Liver (tissue), 9 donors: ENCODE data around the gene TBCD. TPM values are rescaled to one million over a fixed set of nuclear protein-coding genes. Genes with fewer than 3 reads are reported as not detected.

Experiments
- DNase-seq: peaks from one replicate; pipeline ENCODE4 v3.0.0-alpha.2; 2017; ENCODE audit warnings: low spot score
- H3K27ac ChIP-seq, 2 donors: one replicate each; pipeline ENCODE4 v1.7.0; 2013; ENCODE audit warnings: inconsistent platforms in 2 of 2, low read length in 2 of 2, control low read depth in 1 of 2, low read depth in 1 of 2, mild to moderate bottlenecking in 1 of 2
- H3K27me3 ChIP-seq, 4 donors: one replicate each; pipeline versions ENCODE4 v1.6.1 to v1.7.0; 2013; ENCODE audit warnings: low read length in 3 of 4, inconsistent platforms in 1 of 4, mild to moderate bottlenecking in 1 of 4, moderate library complexity in 1 of 4; ENCODE audit not compliant: control insufficient read depth in 4 of 4, insufficient read depth in 4 of 4
- H3K36me3 ChIP-seq, 4 donors: one replicate each; pipeline versions ENCODE4 v1.6.1 to v1.7.0; 2013; ENCODE audit warnings: low read length in 3 of 4, mild to moderate bottlenecking in 3 of 4, low read depth in 1 of 4, moderate library complexity in 1 of 4; ENCODE audit not compliant: control insufficient read depth in 4 of 4, insufficient read depth in 3 of 4
- H3K4me1 ChIP-seq, 4 donors: one replicate each; pipeline versions ENCODE4 v1.6.1 to v1.7.0; 2013; ENCODE audit warnings: low read length in 3 of 4, mild to moderate bottlenecking in 3 of 4, moderate library complexity in 1 of 4; ENCODE audit not compliant: control insufficient read depth in 4 of 4, insufficient read depth in 4 of 4
- H3K4me3 ChIP-seq, 3 donors: one replicate each; pipeline versions ENCODE4 v1.6.1 to v1.7.0; 2013; ENCODE audit warnings: low read length in 3 of 3, control low read depth in 1 of 3, low read depth in 1 of 3, mild to moderate bottlenecking in 1 of 3
- H3K9ac ChIP-seq, 2 donors: one replicate each; pipeline ENCODE4 v1.7.0; 2013; ENCODE audit warnings: low read length in 2 of 2, mild to moderate bottlenecking in 2 of 2, moderate library complexity in 2 of 2, control low read depth in 1 of 2, low read depth in 1 of 2
- H3K9me3 ChIP-seq, 4 donors: one replicate each; pipeline versions ENCODE4 v1.6.1 to v1.7.0; 2013; ENCODE audit warnings: low read length in 3 of 4; ENCODE audit not compliant: control insufficient read depth in 4 of 4
- EGR1 ChIP-seq, 2 donors: IDR thresholded peaks; 2 replicates each; pipeline ENCODE4 v1.6.1; 2016 to 2018; ENCODE audit warnings: antibody characterized with exemption in 2 of 2, low read depth in 2 of 2
- FOXA1 ChIP-seq: IDR thresholded peaks from 2 replicates; pipeline ENCODE4 v1.6.1; 2016; ENCODE audit warnings: antibody characterized with exemption
- FOXA2 ChIP-seq: IDR thresholded peaks from 2 replicates; pipeline ENCODE4 v1.6.1; 2016; ENCODE audit warnings: antibody characterized with exemption
- GABPA ChIP-seq, 2 donors: IDR thresholded peaks in 1 of 2; conservative IDR thresholded peaks in 1 of 2; 2 replicates each; pipeline ENCODE4 v1.6.1; 2016; ENCODE audit warnings: antibody characterized with exemption in 2 of 2, mild to moderate bottlenecking in 1 of 2, moderate library complexity in 1 of 2
- HNF4A ChIP-seq, 2 donors: conservative IDR thresholded peaks; 2 replicates each; pipeline ENCODE4 v1.6.1; 2016; ENCODE audit warnings: antibody characterized with exemption in 2 of 2, mild to moderate bottlenecking in 2 of 2
- HNF4G ChIP-seq: IDR thresholded peaks from 2 replicates; pipeline ENCODE4 v1.6.1; 2016; ENCODE audit warnings: antibody characterized with exemption
- JUND ChIP-seq, 2 donors: IDR thresholded peaks; 2 replicates each; pipeline ENCODE4 v1.6.1; 2016; ENCODE audit warnings: antibody characterized with exemption in 2 of 2
- NR2F2 ChIP-seq: IDR thresholded peaks from 2 replicates; pipeline ENCODE4 v1.6.1; 2016; ENCODE audit warnings: antibody characterized with exemption
- RAD21 ChIP-seq, 2 donors: IDR thresholded peaks; 2 replicates each; pipeline ENCODE4 v1.6.1; 2016; ENCODE audit warnings: antibody characterized with exemption in 2 of 2, mild to moderate bottlenecking in 2 of 2
- RXRA ChIP-seq, 2 donors: IDR thresholded peaks; 2 replicates each; pipeline ENCODE4 v1.6.1; 2017 to 2018; ENCODE audit warnings: antibody characterized with exemption in 2 of 2, mild to moderate bottlenecking in 1 of 2
- SP1 ChIP-seq: IDR thresholded peaks from 2 replicates; pipeline ENCODE4 v1.6.1; 2018; ENCODE audit warnings: antibody characterized with exemption, mild to moderate bottlenecking
- TAF1 ChIP-seq: conservative IDR thresholded peaks from 2 replicates; pipeline ENCODE4 v1.6.1; 2016; ENCODE audit warnings: antibody characterized with exemption, mild to moderate bottlenecking
- YY1 ChIP-seq: IDR thresholded peaks from 2 replicates; pipeline ENCODE4 v1.6.1; 2016; ENCODE audit warnings: antibody characterized with exemption, mild to moderate bottlenecking
- WGBS: extraction: QIAGEN DNeasy Blood & Tissue Kit; methylation state at CpG from one replicate; pipeline ENCODE4 v1.1.7; 2013; 5-methylcytosine and 5-hydroxymethylcytosine counted together
- polyA plus RNA-seq, 2 donors: library from polyadenylated mRNA; stranded (reverse) in 1 of 2; unstranded in 1 of 2; fragments of 200-250 nt in 1 of 2; fragments of >200 nt in 1 of 2; fragmentation: Nextera tagmentation in 1 of 2; extraction: Ambion mirVana in 1 of 2; gene quantifications; one replicate each; pipeline versions ENCODE4 v1.2.1 to v1.2.3, GENCODE V29; 2013 to 2015
- total RNA-seq, 2 donors: library from RNA; depleted of rRNA; stranded (reverse); fragments of >200 nt; gene quantifications; one replicate each; pipeline ENCODE4 v1.2.3, GENCODE V29; 2014
- TF ChIP-seq, protein P1 (sequence below): fragments of 150-350 bp; IDR thresholded peaks from 2 replicates; pipeline ENCODE4 v1.5.1; 2017; ENCODE audit warnings: improper control_type of control experiment, low read depth, low read length; ENCODE audit not compliant: missing input control
- TF ChIP-seq, protein P2 (sequence below): IDR thresholded peaks from 2 replicates; pipeline ENCODE4 v1.6.1; 2016; ENCODE audit warnings: antibody characterized with exemption
- TF ChIP-seq, protein P3 (sequence below): IDR thresholded peaks from 2 replicates; pipeline ENCODE4 v1.6.1; 2016; ENCODE audit warnings: antibody characterized with exemption
- TF ChIP-seq, protein P4 (sequence below): IDR thresholded peaks from 2 replicates; pipeline ENCODE4 v1.6.1; 2016; ENCODE audit warnings: antibody characterized with exemption
- TF ChIP-seq, protein P5 (sequence below): IDR thresholded peaks from 2 replicates; pipeline ENCODE4 v1.6.1; 2016; ENCODE audit warnings: antibody characterized with exemption, mild to moderate bottlenecking
- donor health status: healthy.
- donor health status: healthy.
- donor health status: healthy.
- donor health status: healthy.
- donor health status: healthy.

The TBCD gene
- total and polyA plus RNA-seq, 4 donors = 29.8 to 42.2 (median 33.0) TPM

DNA sequence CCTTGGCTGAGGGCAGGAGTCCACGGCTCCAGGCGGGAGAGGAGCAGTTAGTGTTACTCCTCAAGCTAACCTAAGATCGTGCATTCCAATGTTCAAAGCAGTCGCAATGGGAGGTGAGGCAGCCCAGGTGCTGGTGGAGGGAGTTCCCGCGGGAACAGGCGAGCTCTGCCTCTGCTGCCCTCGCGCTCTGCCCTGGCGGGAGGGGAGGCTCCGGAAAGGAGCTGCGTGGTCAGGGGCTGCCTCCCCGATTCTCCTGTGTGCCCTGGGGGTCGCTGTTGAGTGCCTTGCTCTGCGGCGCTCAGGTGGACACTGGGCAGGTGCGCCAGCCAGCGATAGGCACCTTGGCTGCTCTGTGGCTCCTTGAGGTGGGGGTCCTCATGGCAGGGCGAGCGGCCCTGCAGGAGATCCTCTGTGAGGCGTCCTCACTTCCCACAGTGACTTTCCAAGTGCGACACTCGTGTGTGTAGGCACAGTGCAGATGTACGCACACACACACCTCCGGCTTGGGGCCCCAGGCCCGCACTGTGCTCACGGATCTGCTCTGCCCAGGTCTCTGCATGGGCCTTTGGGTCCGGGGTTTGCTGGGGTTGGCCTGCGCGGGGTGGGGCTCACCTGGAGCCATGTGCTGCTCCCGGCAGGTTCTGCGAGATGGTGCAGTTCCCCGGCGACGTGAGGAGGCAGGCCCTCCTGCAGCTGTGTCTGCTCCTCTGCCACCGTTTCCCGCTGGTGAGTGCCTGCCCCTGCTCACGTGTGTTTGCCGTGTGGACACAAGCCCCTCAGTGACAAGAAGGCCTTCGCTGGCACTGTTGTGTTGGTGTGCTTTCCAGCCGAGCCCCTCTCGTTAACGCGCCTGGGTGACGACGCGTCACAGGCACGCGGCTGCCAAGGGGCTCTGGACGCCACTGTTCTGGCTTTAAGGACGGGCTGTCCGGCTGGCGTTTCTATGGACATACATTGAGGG, 185.8 kb downstream of the TBCD start:
- no peak for DNase-seq
- Histone ChIP-seq H3K9me3 (no peaks in the 10 kb centered on the region), H3K9ac (no peak overlapping the region), H3K4me1 (no peaks in the 10 kb centered on the region), H3K36me3 (peaks cover 3 to 62% (median 11%) of the 10 kb centered on the region in 4 donors), H3K4me3 (no peak overlapping the region), H3K27ac (no peak overlapping the region), H3K27me3 (no peaks in the 10 kb centered on the region)
- TF ChIP-seq RXRA (IDR thresholded peaks at IDR 0.05) = no peak
- TF ChIP-seq YY1 = no peak
- TF ChIP-seq, protein P1, sequence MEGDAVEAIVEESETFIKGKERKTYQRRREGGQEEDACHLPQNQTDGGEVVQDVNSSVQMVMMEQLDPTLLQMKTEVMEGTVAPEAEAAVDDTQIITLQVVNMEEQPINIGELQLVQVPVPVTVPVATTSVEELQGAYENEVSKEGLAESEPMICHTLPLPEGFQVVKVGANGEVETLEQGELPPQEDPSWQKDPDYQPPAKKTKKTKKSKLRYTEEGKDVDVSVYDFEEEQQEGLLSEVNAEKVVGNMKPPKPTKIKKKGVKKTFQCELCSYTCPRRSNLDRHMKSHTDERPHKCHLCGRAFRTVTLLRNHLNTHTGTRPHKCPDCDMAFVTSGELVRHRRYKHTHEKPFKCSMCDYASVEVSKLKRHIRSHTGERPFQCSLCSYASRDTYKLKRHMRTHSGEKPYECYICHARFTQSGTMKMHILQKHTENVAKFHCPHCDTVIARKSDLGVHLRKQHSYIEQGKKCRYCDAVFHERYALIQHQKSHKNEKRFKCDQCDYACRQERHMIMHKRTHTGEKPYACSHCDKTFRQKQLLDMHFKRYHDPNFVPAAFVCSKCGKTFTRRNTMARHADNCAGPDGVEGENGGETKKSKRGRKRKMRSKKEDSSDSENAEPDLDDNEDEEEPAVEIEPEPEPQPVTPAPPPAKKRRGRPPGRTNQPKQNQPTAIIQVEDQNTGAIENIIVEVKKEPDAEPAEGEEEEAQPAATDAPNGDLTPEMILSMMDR = no peak
- no peak for TF ChIP-seq GABPA (IDR thresholded peaks at IDR 0.05 in 1 of 2, conservative IDR thresholded peaks at IDR 0.05 in 1 of 2)
- TF ChIP-seq, protein P2, sequence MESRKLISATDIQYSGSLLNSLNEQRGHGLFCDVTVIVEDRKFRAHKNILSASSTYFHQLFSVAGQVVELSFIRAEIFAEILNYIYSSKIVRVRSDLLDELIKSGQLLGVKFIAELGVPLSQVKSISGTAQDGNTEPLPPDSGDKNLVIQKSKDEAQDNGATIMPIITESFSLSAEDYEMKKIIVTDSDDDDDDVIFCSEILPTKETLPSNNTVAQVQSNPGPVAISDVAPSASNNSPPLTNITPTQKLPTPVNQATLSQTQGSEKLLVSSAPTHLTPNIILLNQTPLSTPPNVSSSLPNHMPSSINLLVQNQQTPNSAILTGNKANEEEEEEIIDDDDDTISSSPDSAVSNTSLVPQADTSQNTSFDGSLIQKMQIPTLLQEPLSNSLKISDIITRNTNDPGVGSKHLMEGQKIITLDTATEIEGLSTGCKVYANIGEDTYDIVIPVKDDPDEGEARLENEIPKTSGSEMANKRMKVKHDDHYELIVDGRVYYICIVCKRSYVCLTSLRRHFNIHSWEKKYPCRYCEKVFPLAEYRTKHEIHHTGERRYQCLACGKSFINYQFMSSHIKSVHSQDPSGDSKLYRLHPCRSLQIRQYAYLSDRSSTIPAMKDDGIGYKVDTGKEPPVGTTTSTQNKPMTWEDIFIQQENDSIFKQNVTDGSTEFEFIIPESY = no peak
- TF ChIP-seq, protein P3, sequence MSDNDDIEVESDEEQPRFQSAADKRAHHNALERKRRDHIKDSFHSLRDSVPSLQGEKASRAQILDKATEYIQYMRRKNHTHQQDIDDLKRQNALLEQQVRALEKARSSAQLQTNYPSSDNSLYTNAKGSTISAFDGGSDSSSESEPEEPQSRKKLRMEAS = no peak
- TF ChIP-seq, protein P4, sequence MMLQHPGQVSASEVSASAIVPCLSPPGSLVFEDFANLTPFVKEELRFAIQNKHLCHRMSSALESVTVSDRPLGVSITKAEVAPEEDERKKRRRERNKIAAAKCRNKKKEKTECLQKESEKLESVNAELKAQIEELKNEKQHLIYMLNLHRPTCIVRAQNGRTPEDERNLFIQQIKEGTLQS = no peak
- no peak for TF ChIP-seq EGR1 (IDR thresholded peaks at IDR 0.05; ENCODE audit: low read depth in 2 of 2)
- TF ChIP-seq HNF4G = no peak
- TF ChIP-seq HNF4A (conservative IDR thresholded peaks at IDR 0.05) = no peak
- TF ChIP-seq NR2F2 = no peak
- no peak for TF ChIP-seq FOXA1
- TF ChIP-seq, protein P5, sequence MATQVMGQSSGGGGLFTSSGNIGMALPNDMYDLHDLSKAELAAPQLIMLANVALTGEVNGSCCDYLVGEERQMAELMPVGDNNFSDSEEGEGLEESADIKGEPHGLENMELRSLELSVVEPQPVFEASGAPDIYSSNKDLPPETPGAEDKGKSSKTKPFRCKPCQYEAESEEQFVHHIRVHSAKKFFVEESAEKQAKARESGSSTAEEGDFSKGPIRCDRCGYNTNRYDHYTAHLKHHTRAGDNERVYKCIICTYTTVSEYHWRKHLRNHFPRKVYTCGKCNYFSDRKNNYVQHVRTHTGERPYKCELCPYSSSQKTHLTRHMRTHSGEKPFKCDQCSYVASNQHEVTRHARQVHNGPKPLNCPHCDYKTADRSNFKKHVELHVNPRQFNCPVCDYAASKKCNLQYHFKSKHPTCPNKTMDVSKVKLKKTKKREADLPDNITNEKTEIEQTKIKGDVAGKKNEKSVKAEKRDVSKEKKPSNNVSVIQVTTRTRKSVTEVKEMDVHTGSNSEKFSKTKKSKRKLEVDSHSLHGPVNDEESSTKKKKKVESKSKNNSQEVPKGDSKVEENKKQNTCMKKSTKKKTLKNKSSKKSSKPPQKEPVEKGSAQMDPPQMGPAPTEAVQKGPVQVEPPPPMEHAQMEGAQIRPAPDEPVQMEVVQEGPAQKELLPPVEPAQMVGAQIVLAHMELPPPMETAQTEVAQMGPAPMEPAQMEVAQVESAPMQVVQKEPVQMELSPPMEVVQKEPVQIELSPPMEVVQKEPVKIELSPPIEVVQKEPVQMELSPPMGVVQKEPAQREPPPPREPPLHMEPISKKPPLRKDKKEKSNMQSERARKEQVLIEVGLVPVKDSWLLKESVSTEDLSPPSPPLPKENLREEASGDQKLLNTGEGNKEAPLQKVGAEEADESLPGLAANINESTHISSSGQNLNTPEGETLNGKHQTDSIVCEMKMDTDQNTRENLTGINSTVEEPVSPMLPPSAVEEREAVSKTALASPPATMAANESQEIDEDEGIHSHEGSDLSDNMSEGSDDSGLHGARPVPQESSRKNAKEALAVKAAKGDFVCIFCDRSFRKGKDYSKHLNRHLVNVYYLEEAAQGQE = no peak
- no peak for TF ChIP-seq SP1
- TF ChIP-seq RAD21 (IDR thresholded peaks at IDR 0.05) = no peak
- TF ChIP-seq FOXA2 = no peak
- no peak for TF ChIP-seq JUND (IDR thresholded peaks at IDR 0.05)
- no peak for TF ChIP-seq TAF1
- WGBS = 96% methylated on average over 53 of the region's 53 CpGs
